ENCODE results near the gene FUT3.

- TF ChIP-seq, protein P1, sequence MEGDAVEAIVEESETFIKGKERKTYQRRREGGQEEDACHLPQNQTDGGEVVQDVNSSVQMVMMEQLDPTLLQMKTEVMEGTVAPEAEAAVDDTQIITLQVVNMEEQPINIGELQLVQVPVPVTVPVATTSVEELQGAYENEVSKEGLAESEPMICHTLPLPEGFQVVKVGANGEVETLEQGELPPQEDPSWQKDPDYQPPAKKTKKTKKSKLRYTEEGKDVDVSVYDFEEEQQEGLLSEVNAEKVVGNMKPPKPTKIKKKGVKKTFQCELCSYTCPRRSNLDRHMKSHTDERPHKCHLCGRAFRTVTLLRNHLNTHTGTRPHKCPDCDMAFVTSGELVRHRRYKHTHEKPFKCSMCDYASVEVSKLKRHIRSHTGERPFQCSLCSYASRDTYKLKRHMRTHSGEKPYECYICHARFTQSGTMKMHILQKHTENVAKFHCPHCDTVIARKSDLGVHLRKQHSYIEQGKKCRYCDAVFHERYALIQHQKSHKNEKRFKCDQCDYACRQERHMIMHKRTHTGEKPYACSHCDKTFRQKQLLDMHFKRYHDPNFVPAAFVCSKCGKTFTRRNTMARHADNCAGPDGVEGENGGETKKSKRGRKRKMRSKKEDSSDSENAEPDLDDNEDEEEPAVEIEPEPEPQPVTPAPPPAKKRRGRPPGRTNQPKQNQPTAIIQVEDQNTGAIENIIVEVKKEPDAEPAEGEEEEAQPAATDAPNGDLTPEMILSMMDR (IDR thresholded peaks at IDR 0.05; ENCODE audit: insufficient read depth, low read length, poor library complexity, severe bottlenecking) = no peak
- TF ChIP-seq EZH2phosphoT487 (conservative IDR thresholded peaks at IDR 0.05; ENCODE audit: low read length) = no peak
Measured at GRCh38 chr19:5881543-5882299, 30.5 kb upstream of the FUT3 start.

Measured in SU-DHL-6 (cell line).